SK-N-MC (cell line): ENCODE results near the gene ZNF530.

ENCODE experiments used
- DNase-seq: peaks from one replicate; pipeline ENCODE4 v3.0.0-alpha.2; 2011; ENCODE audit warnings: low read depth, low spot score
- H3K27ac ChIP-seq: fragments of 200-600 bp; sonication (generic); 2 replicates; pipeline ENCODE4 v1.5.1; 2016; ENCODE audit warnings: mixed run types
- H3K36me3 ChIP-seq: fragments of 200-600 bp; sonication (generic); 2 replicates; pipeline ENCODE4 v1.6.1; 2017; ENCODE audit warnings: antibody characterized with exemption, low read length, mixed read lengths; ENCODE audit not compliant: insufficient read depth
- H3K4me3 ChIP-seq: fragments of 200-600 bp; sonication (generic); 2 replicates; pipeline ENCODE4 v1.5.1; 2016
- H3K9ac ChIP-seq: fragments of 200-600 bp; sonication (generic); 2 replicates; pipeline ENCODE4 v1.8.0; 2017; ENCODE audit warnings: mixed run types, mixed read lengths; ENCODE audit not compliant: insufficient read length
- H3K9me3 ChIP-seq: fragments of 200-600 bp; sonication (generic); 2 replicates; pipeline ENCODE4 v1.6.1; 2017; ENCODE audit warnings: low read depth, mild to moderate bottlenecking, antibody characterized with exemption, low read length, moderate library complexity, mixed read lengths
- EZH2 ChIP-seq: fragments of 200-600 bp; sonication (generic); IDR thresholded peaks from one replicate; pipeline ENCODE4 v1.6.1; 2017; ENCODE audit warnings: antibody characterized with exemption
- FOXP2 ChIP-seq: optimal IDR thresholded peaks from 2 replicates; pipeline ENCODE3; 2011; ENCODE audit warnings: mild to moderate bottlenecking, moderate library complexity; ENCODE audit not compliant: insufficient read depth; ENCODE audit errors: extremely low read length, control extremely low read depth
- POLR2AphosphoS5 ChIP-seq: IDR thresholded peaks from 2 replicates; pipeline ENCODE4 v1.6.1; 2012; ENCODE audit warnings: mild to moderate bottlenecking, low read depth, low read length, borderline replicate concordance

The ZNF530 gene

GRCh38 chr19:57599761-57600383 lies at the start of gene ZNF530:
ZNF530 (plus strand) TSS chr19:57599885; CDS start chr19:57604346, 4,461 bp downstream.
- Histone ChIP-seq H3K27ac (no peak within 1 kb of the TSS), H3K36me3 (peaks cover 12% of the 10 kb centered on the region; the same call in 1 of the 2 replicates), H3K4me3 (peak within 1 kb of the TSS; percentile 87), H3K9me3 (peaks cover 4% of the 10 kb centered on the region; the same call in 1 of the 2 replicates), H3K9ac (peak within 1 kb of the TSS; percentile 86)
- TF ChIP-seq FOXP2 (no peak), POLR2AphosphoS5 (peak; percentile 64)
- DNase-seq: no peak

GRCh38 chr19:57552432-57552831 lies 47.3 kb upstream of the ZNF530 start:
- DNase-seq: no peak
- TF ChIP-seq POLR2AphosphoS5: no peak
- no peak for TF ChIP-seq FOXP2
- TF ChIP-seq EZH2: no peak
- no peak overlapping the region for H3K4me3 ChIP-seq
- H3K9me3 ChIP-seq: peaks cover 13% of the 10 kb centered on the region
- H3K27ac ChIP-seq: no peak overlapping the region
- peaks cover 90% of the 10 kb centered on the region for H3K36me3 ChIP-seq
- H3K9ac ChIP-seq: no peak overlapping the region

DNA sequence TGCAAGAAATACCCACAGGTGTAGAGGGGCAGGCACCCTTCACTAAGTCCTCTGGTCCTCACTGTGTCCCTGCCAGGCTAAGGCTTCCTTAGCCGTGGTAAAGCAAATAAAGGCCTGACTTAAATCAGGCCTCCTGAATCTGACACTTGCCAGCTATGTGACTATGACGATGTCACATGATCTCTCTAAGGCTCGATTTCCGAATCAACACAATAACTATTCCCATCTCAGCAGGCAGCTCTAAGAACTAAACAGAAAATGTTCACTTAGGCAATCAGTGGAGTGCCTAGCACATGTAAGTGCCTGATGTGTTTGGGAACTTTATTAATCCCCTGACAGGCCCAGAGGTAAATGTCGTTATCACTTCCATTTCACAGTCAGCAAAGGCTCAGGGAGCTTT lies 42.0 kb upstream of the ZNF530 start:
- DNase-seq: no peak
- Histone ChIP-seq H3K27ac (no peak overlapping the region), H3K36me3 (peaks cover 38% of the 10 kb centered on the region), H3K9ac (no peak overlapping the region), H3K4me3 (no peak overlapping the region), H3K9me3 (peaks cover 11% of the 10 kb centered on the region; the same call in 1 of the 2 replicates)
- no peak for TF ChIP-seq FOXP2
- no peak for TF ChIP-seq EZH2
- TF ChIP-seq POLR2AphosphoS5: no peak

DNA sequence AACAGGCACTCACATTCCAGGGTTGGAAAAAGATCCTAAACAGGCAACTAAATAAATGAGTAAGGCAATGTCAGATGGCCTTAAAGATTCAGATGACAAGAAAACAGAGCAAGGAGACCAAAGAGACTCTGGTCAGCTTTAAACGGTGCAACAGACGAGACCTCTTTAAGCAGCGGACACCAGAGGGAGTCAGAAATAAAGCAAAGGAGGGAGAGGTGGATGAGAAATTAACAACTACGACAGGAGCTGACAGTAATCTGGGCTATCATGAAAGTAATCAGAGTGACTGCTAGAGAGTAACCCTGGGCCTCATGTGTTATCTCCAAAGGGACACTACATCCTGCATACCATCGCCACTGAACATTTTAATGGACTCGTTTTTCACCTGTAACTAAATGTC lies 41.2 kb upstream of the ZNF530 start:
- no peak for DNase-seq
- peak overlapping the region; percentile 90 for H3K9ac ChIP-seq
- H3K27ac ChIP-seq: no peak overlapping the region
- peaks cover 11% of the 10 kb centered on the region; the same call in 1 of the 2 replicates for H3K9me3 ChIP-seq
- H3K36me3 ChIP-seq: peaks cover 29% of the 10 kb centered on the region
- peak overlapping the region; percentile 97 for H3K4me3 ChIP-seq
- no peak for TF ChIP-seq FOXP2
- no peak for TF ChIP-seq POLR2AphosphoS5
- TF ChIP-seq EZH2: no peak

DNA sequence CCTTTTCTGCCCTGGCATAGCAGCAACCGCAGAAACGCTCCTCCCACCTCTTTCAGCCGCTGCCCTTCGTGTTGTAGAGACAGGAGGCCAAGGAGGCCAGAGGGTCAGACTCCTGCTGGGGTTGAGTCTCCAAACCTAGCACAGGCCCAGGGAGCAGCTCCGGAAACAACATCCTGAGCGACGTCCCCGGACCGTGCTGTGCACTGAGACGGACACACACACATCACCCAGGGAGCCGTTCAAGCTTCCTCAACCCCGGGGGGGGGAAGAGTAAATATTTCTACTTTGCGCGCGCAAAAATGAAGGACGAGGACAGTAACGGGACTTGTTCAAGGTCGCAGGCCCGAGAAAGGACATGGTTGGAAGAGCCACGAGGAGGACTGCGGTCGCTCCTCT lies 40.7 kb upstream of the ZNF530 start:
- Histone ChIP-seq H3K9ac (peak overlapping the region; percentile 90), H3K36me3 (peaks cover 25% of the 10 kb centered on the region), H3K4me3 (peak overlapping the region; percentile 97), H3K27ac (no peak overlapping the region), H3K9me3 (peaks cover 11% of the 10 kb centered on the region; the same call in 1 of the 2 replicates)
- TF ChIP-seq EZH2: no peak
- no peak for TF ChIP-seq POLR2AphosphoS5
- no peak for TF ChIP-seq FOXP2
- DNase-seq: no peak

DNA sequence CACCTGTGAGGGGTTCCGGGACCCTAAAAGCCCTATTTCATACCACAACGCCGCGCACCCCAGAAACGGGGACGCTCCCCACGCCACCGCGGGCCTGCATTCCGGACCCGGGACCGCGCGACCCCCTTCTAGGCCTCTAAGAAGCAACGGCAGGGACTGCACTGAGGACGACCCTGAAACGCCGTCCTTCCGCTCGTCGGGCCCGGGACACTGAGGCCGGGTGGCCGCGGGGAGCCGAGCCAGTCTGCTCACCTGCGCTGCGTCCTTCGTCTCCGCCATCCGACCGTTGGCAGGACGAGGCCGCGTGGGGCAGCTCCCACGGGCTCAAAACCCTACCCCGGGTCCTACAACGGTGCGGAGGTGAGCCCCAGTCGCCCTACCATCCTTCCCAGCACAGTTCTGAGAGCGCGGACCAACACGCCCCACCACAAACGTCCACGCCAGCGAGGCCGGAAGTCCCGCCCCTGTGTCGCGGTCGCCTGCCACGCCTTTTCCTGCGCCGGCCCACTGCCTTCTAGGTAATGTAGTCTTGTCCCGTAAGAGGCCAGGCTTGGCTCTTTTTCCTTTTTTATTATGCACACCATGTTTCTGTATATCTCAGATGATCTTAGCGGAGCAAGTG lies 40.2 kb upstream of the ZNF530 start, which contains the start of gene ZNF550:
ZNF550 (minus strand) TSS at position 460 of the 622 bp plus-strand sequence; CDS start at position 279, 181 bp downstream.
- Histone ChIP-seq H3K27ac (no peak within 1 kb of the TSS), H3K4me3 (peak within 1 kb of the TSS; percentile 97), H3K9me3 (peaks cover 11% of the 10 kb centered on the region; the same call in 1 of the 2 replicates), H3K36me3 (peaks cover 20% of the 10 kb centered on the region), H3K9ac (peak within 1 kb of the TSS; percentile 90)
- TF ChIP-seq POLR2AphosphoS5: peak; percentile 86
- TF ChIP-seq FOXP2: no peak
- TF ChIP-seq EZH2: no peak
- DNase-seq: peak; percentile 32

- Histone ChIP-seq H3K4me3 (peak overlapping the region; percentile 97), H3K36me3 (peaks cover 14% of the 10 kb centered on the region), H3K9ac (no peak overlapping the region), H3K9me3 (peaks cover 11% of the 10 kb centered on the region; the same call in 1 of the 2 replicates), H3K27ac (no peak overlapping the region)
- no peak for TF ChIP-seq FOXP2
- TF ChIP-seq EZH2: no peak
- no peak for TF ChIP-seq POLR2AphosphoS5
- DNase-seq: no peak
Observed at GRCh38 chr19:57560049-57560491, 39.6 kb upstream of the ZNF530 start.

- H3K27ac ChIP-seq: no peak overlapping the region
- peaks cover 11% of the 10 kb centered on the region; the same call in 1 of the 2 replicates for H3K9me3 ChIP-seq
- TF ChIP-seq POLR2AphosphoS5 (no peak), FOXP2 (no peak), EZH2 (no peak)
- no peak overlapping the region for H3K4me3 ChIP-seq
- H3K9ac ChIP-seq: no peak overlapping the region
- no peak for DNase-seq
- H3K36me3 ChIP-seq: no peaks in the 10 kb centered on the region
Observed at GRCh38 chr19:57563547-57563946, 36.1 kb upstream of the ZNF530 start.
